Caco-2 (cell line): ENCODE data around the gene LEKR1. TPM values are rescaled to one million over a fixed set of nuclear protein-coding genes. Genes with fewer than 3 reads are reported as not detected.

ENCODE experiments used
- BruUV-seq: library from RNA; stranded (reverse); fragments of 400-500 nt; replicated peaks from 2 replicates; lab custom pipeline; 2021; lab: Mats Ljungman, UMichigan
- CTCF ChIA-PET: fragments of 300-600 bp; sonication (Branson Sonifier 250); formaldehyde crosslinking; loops from one replicate; lab custom pipeline; 2022; ENCODE audit warnings: antibody characterized with exemption; lab: Charles Lee
- POLR2A ChIA-PET: fragments of 300-600 bp; sonication (Branson Sonifier 250); formaldehyde crosslinking; loops from one replicate; lab custom pipeline; 2022; ENCODE audit warnings: antibody characterized with exemption; lab: Charles Lee
- DNase-seq, 2 experiments: peaks; one replicate each; pipeline versions ENCODE4 v3.0.0 to v3.0.0-alpha.2; 2020 to 2022
- H3K27me3 ChIP-seq: replicated peaks from 2 replicates; pipeline ENCODE4 v1.6.0; 2011; ENCODE audit warnings: low read length; ENCODE audit not compliant: control insufficient read depth, insufficient read depth
- H3K36me3 ChIP-seq: 2 replicates; pipeline ENCODE4 v1.5.1; 2011; ENCODE audit warnings: low read length; ENCODE audit not compliant: control insufficient read depth, insufficient read depth
- H3K4me1 ChIP-seq: fragments of 250-450 bp; sonication (Bioruptor Pico); 2 replicates; pipeline ENCODE4 v1.5.1; 2020; ENCODE audit warnings: mild to moderate bottlenecking
- H3K4me3 ChIP-seq: 2 replicates; pipeline ENCODE4 v1.5.1; 2011; ENCODE audit warnings: low read depth, mild to moderate bottlenecking, control low read depth, low read length
- H3K9me3 ChIP-seq: fragments of 250-450 bp; sonication (Bioruptor Pico); 2 replicates; pipeline ENCODE4 v1.5.1; 2020; ENCODE audit warnings: mild to moderate bottlenecking, moderate library complexity
- H3K27ac Mint-ChIP-seq: one replicate; pipeline ENCODE4 v1.8.0; 2022; ENCODE audit warnings: mixed read lengths; ENCODE audit not compliant: unreplicated experiment
- H3K27me3 Mint-ChIP-seq: one replicate; pipeline ENCODE4 v1.8.0; 2022; ENCODE audit warnings: mixed read lengths; ENCODE audit not compliant: insufficient read depth, unreplicated experiment
- H3K36me3 Mint-ChIP-seq: one replicate; pipeline ENCODE4 v1.8.0; 2022; ENCODE audit warnings: mild to moderate bottlenecking, mixed read lengths; ENCODE audit not compliant: insufficient read depth, unreplicated experiment
- H3K4me1 Mint-ChIP-seq: one replicate; pipeline ENCODE4 v1.8.0; 2022; ENCODE audit warnings: low read depth, mixed read lengths; ENCODE audit not compliant: unreplicated experiment
- H3K4me3 Mint-ChIP-seq: one replicate; pipeline ENCODE4 v1.8.0; 2022; ENCODE audit warnings: mild to moderate bottlenecking, moderate library complexity, mixed read lengths; ENCODE audit not compliant: unreplicated experiment
- H3K9me3 Mint-ChIP-seq: one replicate; pipeline ENCODE4 v1.8.0; 2022; ENCODE audit warnings: mixed read lengths; ENCODE audit not compliant: unreplicated experiment
- intact Hi-C: fragments of 100-400 bp; cut with micrococcal nuclease; formaldehyde crosslinking; loops from one replicate; pipeline ENCODE4 v1.10.0; 2022; ENCODE audit not compliant: unreplicated experiment
- total RNA-seq: library from RNA; stranded (reverse); gene quantifications from 2 replicates; pipeline ENCODE4 v1.2.3, GENCODE V29; 2022
- TF ChIP-seq, protein P1 (sequence below), 2 experiments: fragments of 200-600 bp in 1 of 2; IDR thresholded peaks; 1 replicate in 1 of 2; 2 replicates in 1 of 2; pipeline versions ENCODE4 v1.5.1 to v1.8.0; 2011 to 2022; ENCODE audit warnings: antibody characterized with exemption in 1 of 2, control low read depth in 1 of 2, inconsistent platforms in 1 of 2, low read depth in 1 of 2, low read length in 1 of 2, mild to moderate bottlenecking in 1 of 2, moderate library complexity in 1 of 2; ENCODE audit not compliant: insufficient read depth in 1 of 2, severe bottlenecking in 1 of 2, unreplicated experiment in 1 of 2

LEKR1 gene
- total RNA-seq, 1 experiment from 2014 or later: 1.6 TPM

DNA sequence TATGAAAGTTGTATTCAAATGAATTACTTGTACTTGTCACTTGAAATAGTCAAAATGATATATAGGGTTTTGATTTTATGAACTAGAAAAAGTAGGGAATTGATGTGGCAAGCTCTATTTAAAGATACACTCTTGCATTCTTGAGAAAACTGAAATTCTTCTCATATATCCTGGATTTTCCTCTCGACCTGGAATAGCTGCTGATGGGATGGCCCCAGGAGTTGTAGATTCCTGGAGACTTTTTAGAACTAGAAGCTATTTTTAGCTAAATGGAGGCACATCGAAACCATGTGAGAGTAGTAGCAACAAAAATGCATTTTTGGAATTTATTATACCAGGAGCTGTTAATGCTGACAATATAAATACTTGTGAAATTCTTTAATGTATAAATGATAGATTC is 125.9 kb downstream of the LEKR1 start:
- Histone ChIP-seq H3K36me3 (no peaks in the 10 kb centered on the region), H3K27me3 (no peaks in the 10 kb centered on the region), H3K9me3 (no peaks in the 10 kb centered on the region), H3K4me1 (no peaks in the 10 kb centered on the region), H3K4me3 (no peak overlapping the region)
- intact Hi-C loops: no loop called here
- no TSS peak for BruUV-seq
- TF ChIP-seq, protein P1, sequence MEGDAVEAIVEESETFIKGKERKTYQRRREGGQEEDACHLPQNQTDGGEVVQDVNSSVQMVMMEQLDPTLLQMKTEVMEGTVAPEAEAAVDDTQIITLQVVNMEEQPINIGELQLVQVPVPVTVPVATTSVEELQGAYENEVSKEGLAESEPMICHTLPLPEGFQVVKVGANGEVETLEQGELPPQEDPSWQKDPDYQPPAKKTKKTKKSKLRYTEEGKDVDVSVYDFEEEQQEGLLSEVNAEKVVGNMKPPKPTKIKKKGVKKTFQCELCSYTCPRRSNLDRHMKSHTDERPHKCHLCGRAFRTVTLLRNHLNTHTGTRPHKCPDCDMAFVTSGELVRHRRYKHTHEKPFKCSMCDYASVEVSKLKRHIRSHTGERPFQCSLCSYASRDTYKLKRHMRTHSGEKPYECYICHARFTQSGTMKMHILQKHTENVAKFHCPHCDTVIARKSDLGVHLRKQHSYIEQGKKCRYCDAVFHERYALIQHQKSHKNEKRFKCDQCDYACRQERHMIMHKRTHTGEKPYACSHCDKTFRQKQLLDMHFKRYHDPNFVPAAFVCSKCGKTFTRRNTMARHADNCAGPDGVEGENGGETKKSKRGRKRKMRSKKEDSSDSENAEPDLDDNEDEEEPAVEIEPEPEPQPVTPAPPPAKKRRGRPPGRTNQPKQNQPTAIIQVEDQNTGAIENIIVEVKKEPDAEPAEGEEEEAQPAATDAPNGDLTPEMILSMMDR (IDR thresholded peaks at IDR 0.05; ENCODE audit: insufficient read depth in 1 of 2, low read depth in 1 of 2, low read length in 1 of 2, severe bottlenecking in 1 of 2, unreplicated experiment in 1 of 2): no peak
- ChIA-PET POLR2A (no interaction called here), CTCF (no interaction called here)
- peaks cover 2% of the 10 kb centered on the region for H3K27me3 Mint-ChIP-seq
- no peak for DNase-seq
- H3K27ac Mint-ChIP-seq: no peak overlapping the region
- no peaks in the 10 kb centered on the region for H3K36me3 Mint-ChIP-seq
- H3K4me1 Mint-ChIP-seq: no peaks in the 10 kb centered on the region
- no peaks in the 10 kb centered on the region for H3K9me3 Mint-ChIP-seq
- no peak overlapping the region for H3K4me3 Mint-ChIP-seq

DNA sequence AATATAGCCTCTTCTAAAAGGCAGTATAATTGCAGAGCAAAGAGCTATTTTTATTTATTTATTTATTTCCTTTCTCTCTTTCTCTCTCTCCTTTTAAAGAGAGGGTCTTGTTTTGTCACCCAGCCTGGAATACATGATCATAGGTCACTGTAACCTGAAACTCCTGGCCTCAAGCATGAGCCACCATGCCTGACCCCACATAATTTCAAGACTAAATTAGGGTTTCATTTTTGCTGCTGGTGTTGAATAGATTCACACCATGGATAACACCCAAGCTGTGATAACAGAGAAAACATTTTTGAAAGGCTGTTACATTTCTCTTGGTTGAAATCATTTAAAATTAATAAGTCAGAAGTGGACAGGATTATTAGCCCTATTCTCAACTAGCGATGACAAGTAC is 131.6 kb downstream of the LEKR1 start:
- ChIA-PET POLR2A (no interaction called here), CTCF (no interaction called here)
- Mint-ChIP-seq H3K36me3 (no peaks in the 10 kb centered on the region), H3K27me3 (no peaks in the 10 kb centered on the region), H3K27ac (no peak overlapping the region), H3K4me3 (no peak overlapping the region), H3K9me3 (no peaks in the 10 kb centered on the region), H3K4me1 (no peaks in the 10 kb centered on the region)
- Histone ChIP-seq H3K36me3 (no peaks in the 10 kb centered on the region), H3K27me3 (no peaks in the 10 kb centered on the region), H3K4me3 (no peak overlapping the region), H3K4me1 (no peaks in the 10 kb centered on the region), H3K9me3 (no peaks in the 10 kb centered on the region)
- TF ChIP-seq, protein P1 (IDR thresholded peaks at IDR 0.05; ENCODE audit: insufficient read depth in 1 of 2, low read depth in 1 of 2, low read length in 1 of 2, severe bottlenecking in 1 of 2, unreplicated experiment in 1 of 2): no peak
- no TSS peak for BruUV-seq
- intact Hi-C loops: no loop called here
- no peak for DNase-seq

DNA sequence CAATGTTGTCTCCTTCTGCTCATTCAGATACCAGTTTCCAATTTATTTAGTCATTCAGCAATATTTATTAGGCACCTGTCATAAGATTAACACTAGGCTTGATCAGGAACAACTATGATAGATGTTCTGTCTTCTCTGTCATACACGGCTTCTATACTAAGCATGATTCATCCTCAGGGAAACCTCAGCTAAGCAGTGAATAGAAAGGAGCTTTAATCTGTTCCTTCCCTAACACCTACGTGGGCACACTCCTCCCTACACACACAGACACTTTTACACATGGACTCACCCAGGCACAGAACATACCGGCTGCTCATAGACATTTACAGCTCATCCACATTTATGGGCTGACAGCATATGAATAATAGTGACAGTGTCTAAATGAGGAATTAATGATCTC is 136.9 kb downstream of the LEKR1 start:
- Mint-ChIP-seq H3K4me3 (no peak overlapping the region), H3K4me1 (no peaks in the 10 kb centered on the region), H3K36me3 (no peaks in the 10 kb centered on the region), H3K27ac (no peak overlapping the region), H3K27me3 (no peaks in the 10 kb centered on the region), H3K9me3 (no peaks in the 10 kb centered on the region)
- DNase-seq: no peak
- no peak overlapping the region for H3K4me3 ChIP-seq
- BruUV-seq: no TSS peak
- intact Hi-C loops: no loop called here
- TF ChIP-seq, protein P1 (IDR thresholded peaks at IDR 0.05; ENCODE audit: insufficient read depth in 1 of 2, low read depth in 1 of 2, low read length in 1 of 2, severe bottlenecking in 1 of 2, unreplicated experiment in 1 of 2): no peak
- H3K36me3 ChIP-seq: no peaks in the 10 kb centered on the region
- H3K9me3 ChIP-seq: no peaks in the 10 kb centered on the region
- ChIA-PET CTCF (no interaction called here), POLR2A (no interaction called here)
- H3K4me1 ChIP-seq: no peaks in the 10 kb centered on the region
- H3K27me3 ChIP-seq: no peaks in the 10 kb centered on the region
